PFSK-1 (cell line): ENCODE results near the gene THNSL1. TPM values are rescaled to one million over a fixed set of nuclear protein-coding genes. Genes with fewer than 3 reads are reported as not detected.

ENCODE experiments used
- FOXP2 ChIP-seq: optimal IDR thresholded peaks from 2 replicates; pipeline ENCODE3; 2011; ENCODE audit warnings: borderline replicate concordance, control low read depth, inconsistent platforms; ENCODE audit not compliant: insufficient read depth; ENCODE audit errors: extremely low read length, extremely low read depth
- POLR2AphosphoS5 ChIP-seq: IDR thresholded peaks from 2 replicates; pipeline ENCODE4 v1.6.1; 2012; ENCODE audit warnings: low read depth, mild to moderate bottlenecking, control low read depth, low read length, moderate library complexity
- SIN3A ChIP-seq: IDR thresholded peaks from 2 replicates; pipeline ENCODE4 v1.6.1; 2012; ENCODE audit warnings: mild to moderate bottlenecking, low read length, moderate library complexity, borderline replicate concordance; ENCODE audit not compliant: insufficient read depth
- TAF1 ChIP-seq: IDR thresholded peaks from 2 replicates; pipeline ENCODE4 v1.6.1; 2012; ENCODE audit warnings: low read length, control low read depth, borderline replicate concordance; ENCODE audit not compliant: insufficient read depth
- polyA plus RNA-seq: library from polyadenylated mRNA; unstranded; fragments of >200 nt; gene quantifications from one replicate; pipeline ENCODE4 v1.2.1, GENCODE V29; 2012; ENCODE audit warnings: low read depth, missing spikeins; ENCODE audit not compliant: insufficient read length
- TF ChIP-seq, protein P1 (sequence below), 2 experiments: IDR thresholded peaks; 2 replicates each; pipeline versions ENCODE4 v1.6.1 to v1.8.0; 2011 to 2012; ENCODE audit warnings: low read depth in 2 of 2, low read length in 2 of 2, control low read depth in 1 of 2, inconsistent platforms in 1 of 2, mild to moderate bottlenecking in 1 of 2, moderate library complexity in 1 of 2; ENCODE audit not compliant: insufficient read depth in 1 of 2

The THNSL1 gene, protein sequence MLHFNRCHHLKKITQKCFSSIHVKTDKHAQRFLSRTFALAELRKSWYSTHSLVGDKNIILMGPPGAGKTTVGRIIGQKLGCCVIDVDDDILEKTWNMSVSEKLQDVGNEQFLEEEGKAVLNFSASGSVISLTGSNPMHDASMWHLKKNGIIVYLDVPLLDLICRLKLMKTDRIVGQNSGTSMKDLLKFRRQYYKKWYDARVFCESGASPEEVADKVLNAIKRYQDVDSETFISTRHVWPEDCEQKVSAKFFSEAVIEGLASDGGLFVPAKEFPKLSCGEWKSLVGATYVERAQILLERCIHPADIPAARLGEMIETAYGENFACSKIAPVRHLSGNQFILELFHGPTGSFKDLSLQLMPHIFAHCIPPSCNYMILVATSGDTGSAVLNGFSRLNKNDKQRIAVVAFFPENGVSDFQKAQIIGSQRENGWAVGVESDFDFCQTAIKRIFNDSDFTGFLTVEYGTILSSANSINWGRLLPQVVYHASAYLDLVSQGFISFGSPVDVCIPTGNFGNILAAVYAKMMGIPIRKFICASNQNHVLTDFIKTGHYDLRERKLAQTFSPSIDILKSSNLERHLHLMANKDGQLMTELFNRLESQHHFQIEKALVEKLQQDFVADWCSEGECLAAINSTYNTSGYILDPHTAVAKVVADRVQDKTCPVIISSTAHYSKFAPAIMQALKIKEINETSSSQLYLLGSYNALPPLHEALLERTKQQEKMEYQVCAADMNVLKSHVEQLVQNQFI
- 0.41 TPM for polyA plus RNA-seq

DNA sequence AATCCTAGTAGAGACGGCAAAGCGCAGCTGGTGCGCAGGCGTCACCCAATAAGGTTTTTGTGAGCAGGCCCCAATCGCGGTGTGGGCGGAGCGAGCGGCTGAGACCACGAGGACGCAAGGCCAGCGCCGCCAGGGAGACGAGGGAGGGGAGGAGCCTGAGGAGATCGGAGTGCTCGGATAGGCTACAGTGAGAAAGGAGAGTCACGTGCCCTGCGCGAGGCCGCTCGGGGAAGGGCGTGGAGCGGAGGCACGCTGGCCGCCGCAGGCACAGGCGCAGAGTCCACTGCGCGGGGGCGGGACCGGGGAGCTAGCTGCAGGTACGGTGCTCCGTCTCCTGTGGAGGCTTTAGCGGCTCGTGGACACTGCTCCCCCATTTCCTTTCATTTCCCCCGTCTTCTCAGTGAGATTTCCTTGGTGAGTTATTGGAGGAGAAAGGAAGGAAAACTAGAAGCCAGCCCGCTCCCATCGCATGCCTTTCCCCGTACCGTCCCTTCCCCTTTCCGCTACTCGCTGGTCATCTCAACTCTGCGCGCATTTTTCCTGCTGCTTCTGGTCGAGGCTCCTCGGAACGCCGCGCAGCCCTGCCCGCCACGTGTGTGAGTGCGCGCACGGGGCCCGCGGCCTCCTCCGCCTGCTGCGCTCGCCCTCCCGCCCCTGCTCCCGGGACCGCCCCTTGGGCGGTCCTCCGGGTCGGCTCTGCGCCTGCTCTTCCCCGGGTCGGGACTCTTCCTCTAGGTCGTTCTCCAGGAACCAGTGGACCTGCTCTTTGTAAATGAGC is at the start of gene THNSL1:
Gene THNSL1 (plus strand): TSS at position 237 of the 778 bp plus-strand sequence. CDS start 6,612 bp downstream, outside the sequence.
- TF ChIP-seq POLR2AphosphoS5 (peak; percentile 60), SIN3A (no peak), TAF1 (no peak), FOXP2 (peak; percentile 29)
- TF ChIP-seq, protein P1, sequence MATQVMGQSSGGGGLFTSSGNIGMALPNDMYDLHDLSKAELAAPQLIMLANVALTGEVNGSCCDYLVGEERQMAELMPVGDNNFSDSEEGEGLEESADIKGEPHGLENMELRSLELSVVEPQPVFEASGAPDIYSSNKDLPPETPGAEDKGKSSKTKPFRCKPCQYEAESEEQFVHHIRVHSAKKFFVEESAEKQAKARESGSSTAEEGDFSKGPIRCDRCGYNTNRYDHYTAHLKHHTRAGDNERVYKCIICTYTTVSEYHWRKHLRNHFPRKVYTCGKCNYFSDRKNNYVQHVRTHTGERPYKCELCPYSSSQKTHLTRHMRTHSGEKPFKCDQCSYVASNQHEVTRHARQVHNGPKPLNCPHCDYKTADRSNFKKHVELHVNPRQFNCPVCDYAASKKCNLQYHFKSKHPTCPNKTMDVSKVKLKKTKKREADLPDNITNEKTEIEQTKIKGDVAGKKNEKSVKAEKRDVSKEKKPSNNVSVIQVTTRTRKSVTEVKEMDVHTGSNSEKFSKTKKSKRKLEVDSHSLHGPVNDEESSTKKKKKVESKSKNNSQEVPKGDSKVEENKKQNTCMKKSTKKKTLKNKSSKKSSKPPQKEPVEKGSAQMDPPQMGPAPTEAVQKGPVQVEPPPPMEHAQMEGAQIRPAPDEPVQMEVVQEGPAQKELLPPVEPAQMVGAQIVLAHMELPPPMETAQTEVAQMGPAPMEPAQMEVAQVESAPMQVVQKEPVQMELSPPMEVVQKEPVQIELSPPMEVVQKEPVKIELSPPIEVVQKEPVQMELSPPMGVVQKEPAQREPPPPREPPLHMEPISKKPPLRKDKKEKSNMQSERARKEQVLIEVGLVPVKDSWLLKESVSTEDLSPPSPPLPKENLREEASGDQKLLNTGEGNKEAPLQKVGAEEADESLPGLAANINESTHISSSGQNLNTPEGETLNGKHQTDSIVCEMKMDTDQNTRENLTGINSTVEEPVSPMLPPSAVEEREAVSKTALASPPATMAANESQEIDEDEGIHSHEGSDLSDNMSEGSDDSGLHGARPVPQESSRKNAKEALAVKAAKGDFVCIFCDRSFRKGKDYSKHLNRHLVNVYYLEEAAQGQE (IDR thresholded peaks at IDR 0.05; ENCODE audit: insufficient read depth in 1 of 2, low read depth in 2 of 2, low read length in 2 of 2): no peak

DNA sequence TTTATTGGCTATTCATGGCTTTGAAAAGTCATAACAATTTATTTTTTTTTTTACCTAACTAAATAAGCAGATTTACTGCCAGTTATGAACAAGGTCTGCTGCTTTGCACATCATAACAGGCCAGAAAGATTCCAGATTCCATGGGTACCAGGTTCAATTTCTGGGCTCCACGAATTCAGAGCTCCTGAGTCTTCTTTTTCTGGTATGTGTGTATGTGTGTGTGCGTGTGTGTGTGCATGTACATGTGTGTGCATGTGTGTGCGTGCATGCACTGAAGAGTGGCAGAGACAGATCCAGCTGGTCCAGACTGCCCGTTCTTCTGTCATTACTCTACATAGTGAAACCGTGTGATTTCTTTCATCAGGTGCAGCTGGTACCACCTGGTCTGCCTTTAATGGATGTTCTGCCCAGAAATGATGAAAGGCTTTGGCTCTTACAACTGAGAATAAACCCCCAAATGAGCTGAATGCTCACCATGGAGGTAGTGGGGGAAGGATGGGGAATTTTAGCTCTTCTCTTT is 49.4 kb upstream of the THNSL1 start:
- TF ChIP-seq, protein P1 (IDR thresholded peaks at IDR 0.05; ENCODE audit: insufficient read depth in 1 of 2, low read depth in 2 of 2, low read length in 2 of 2): no peak
- no peak for TF ChIP-seq SIN3A
- no peak for TF ChIP-seq FOXP2
- no peak for TF ChIP-seq TAF1
- no peak for TF ChIP-seq POLR2AphosphoS5

- TF ChIP-seq FOXP2: no peak
- no peak for TF ChIP-seq POLR2AphosphoS5
- TF ChIP-seq, protein P1 (IDR thresholded peaks at IDR 0.05; ENCODE audit: insufficient read depth in 1 of 2, low read depth in 2 of 2, low read length in 2 of 2): no peak
- TF ChIP-seq TAF1: no peak
- no peak for TF ChIP-seq SIN3A
Observed at GRCh38 chr10:24968349-24968748, 48.1 kb upstream of the THNSL1 start.

DNA sequence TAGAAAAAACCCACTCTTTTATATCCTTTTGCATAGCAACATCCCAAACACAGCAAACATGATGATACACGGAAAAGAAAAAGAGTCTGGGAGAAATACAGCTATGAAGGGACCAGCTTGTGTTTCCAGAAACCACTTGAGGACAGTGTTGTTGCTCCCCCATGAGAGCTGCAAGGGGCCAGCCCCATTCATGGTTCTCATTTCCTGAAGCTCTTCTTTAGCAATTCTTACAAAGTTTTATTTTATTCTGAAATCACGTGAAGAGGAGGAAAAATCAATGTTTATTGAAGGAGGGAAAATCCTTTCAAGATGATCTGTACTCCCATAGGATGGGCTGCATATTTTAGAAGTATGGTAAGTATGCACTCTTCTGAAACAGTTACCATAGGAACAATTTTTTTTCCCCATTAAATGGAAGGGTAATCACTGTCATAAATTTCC is 46.6 kb upstream of the THNSL1 start:
- TF ChIP-seq FOXP2 (no peak), POLR2AphosphoS5 (no peak), TAF1 (no peak), SIN3A (no peak)
- TF ChIP-seq, protein P1 (IDR thresholded peaks at IDR 0.05; ENCODE audit: insufficient read depth in 1 of 2, low read depth in 2 of 2, low read length in 2 of 2): no peak
